Measurements from ENCODE around the gene PLOD2. TPM values are rescaled to one million over a fixed set of nuclear protein-coding genes. Genes with fewer than 3 reads are reported as not detected.

PLOD2 gene
- total RNA-seq (2022; extraction: Qiagen RNA extraction): 98.2 to 162 TPM (median 128 TPM) in 5 replicates

DNA sequence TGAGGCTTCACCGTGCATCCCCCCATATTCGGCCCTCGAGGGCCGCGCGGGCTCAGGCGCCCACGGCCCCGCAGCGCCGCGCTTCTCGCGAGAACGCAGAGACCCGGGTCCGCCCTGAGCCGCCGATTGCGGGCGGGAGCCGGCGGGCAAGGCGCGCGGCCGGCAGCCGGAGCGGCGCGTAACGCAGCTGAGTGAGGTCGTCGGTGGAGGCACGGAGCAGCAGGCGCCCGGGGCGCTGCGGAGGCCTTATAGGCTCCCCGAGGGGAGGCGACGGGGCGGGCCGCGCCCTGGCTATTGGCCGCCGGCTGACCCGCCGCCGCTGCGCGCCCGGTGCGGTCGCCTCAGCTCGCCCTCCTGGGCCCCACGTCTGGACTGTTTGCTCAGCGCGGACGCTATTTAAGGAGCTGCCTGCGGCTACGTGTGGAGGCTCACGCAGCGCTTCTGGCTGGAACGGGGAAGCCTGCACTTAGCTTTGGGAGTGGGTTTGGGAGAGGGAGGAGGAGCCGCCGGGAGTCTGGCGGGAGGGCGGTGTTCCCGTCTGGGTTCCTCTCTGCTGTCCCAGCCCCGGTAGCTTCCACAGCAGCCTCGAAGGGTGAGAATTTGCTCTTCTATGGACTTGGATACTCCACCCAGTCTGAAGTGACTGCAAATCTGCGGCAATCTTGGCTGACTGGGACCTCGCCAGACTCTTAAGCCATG lies at the start of gene PLOD2:
TSS of gene PLOD2 (minus strand) at position 221 of the 699 bp plus-strand sequence. CDS start at position 26, 195 bp downstream.

Other genes starting within 250 kb of the PLOD2 start
- gene PLSCR4, start 89.9 kb upstream of the PLOD2 start, total RNA-seq (2022; extraction: Qiagen RNA extraction): 4.7 to 6.5 TPM (median 5.2 TPM) in 5 replicates